ENCODE results near the gene FMO4. TPM values are rescaled to one million over a fixed set of nuclear protein-coding genes. Genes with fewer than 3 reads are reported as not detected.

Gene FMO4
- total RNA-seq, 1 donor from 2014 or later, result 0.98 TPM

DNA sequence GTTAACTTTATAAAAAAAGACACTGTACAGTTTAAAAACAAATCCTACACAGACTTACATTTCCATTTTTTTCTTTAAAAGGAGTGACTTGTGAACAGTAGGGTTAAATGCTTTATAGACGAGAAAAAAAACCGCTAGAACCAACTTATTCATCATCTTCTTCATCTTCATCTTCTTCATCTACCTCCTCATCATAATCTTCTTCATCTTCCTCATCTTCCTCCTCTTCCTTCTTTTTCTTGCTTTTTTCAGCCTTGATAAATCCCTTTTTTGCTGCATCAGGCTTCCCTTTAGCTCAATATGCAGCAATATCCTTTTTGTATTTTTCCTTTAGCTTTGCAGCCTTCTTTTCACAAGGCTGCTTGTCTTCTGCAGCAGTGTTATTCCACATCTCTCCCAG lies 43.2 kb upstream of the FMO4 start:
- TF ChIP-seq CTCF (IDR thresholded peaks at IDR 0.05) (no peak), POLR2A (IDR thresholded peaks at IDR 0.05) (no peak), POLR2AphosphoS5 (IDR thresholded peaks at IDR 0.05; ENCODE audit: insufficient read depth in 1 of 2, low read depth in 1 of 2) (no peak)
- H3K4me3 ChIP-seq, result no peak overlapping the region
- H3K27me3 ChIP-seq, result no peaks in the 10 kb centered on the region
- intact Hi-C loops (cut with DNase I), result no loop called here
- H3K9me3 ChIP-seq, result no peaks in the 10 kb centered on the region
- no peak for DNase-seq (ENCODE audit: extremely low spot score in 2 of 2)
- H3K4me1 ChIP-seq, result peaks cover 7% of the 10 kb centered on the region
- no peaks in the 10 kb centered on the region for H3K36me3 ChIP-seq
- H3K27ac ChIP-seq, result no peak overlapping the region

GRCh38 chr1:171277534-171277933 lies 36.4 kb upstream of the FMO4 start:
- H3K27me3 ChIP-seq, result no peaks in the 10 kb centered on the region
- H3K4me3 ChIP-seq, result no peak overlapping the region
- DNase-seq (ENCODE audit: extremely low spot score in 2 of 2), result no peak
- no peak overlapping the region for H3K27ac ChIP-seq
- intact Hi-C loops (cut with DNase I), result no loop called here
- no peaks in the 10 kb centered on the region for H3K9me3 ChIP-seq
- TF ChIP-seq CTCF (IDR thresholded peaks at IDR 0.05) (no peak), POLR2AphosphoS5 (IDR thresholded peaks at IDR 0.05; ENCODE audit: insufficient read depth in 1 of 2, low read depth in 1 of 2) (no peak), POLR2A (IDR thresholded peaks at IDR 0.05) (no peak)
- H3K36me3 ChIP-seq, result no peaks in the 10 kb centered on the region
- H3K4me1 ChIP-seq, result no peaks in the 10 kb centered on the region

DNA sequence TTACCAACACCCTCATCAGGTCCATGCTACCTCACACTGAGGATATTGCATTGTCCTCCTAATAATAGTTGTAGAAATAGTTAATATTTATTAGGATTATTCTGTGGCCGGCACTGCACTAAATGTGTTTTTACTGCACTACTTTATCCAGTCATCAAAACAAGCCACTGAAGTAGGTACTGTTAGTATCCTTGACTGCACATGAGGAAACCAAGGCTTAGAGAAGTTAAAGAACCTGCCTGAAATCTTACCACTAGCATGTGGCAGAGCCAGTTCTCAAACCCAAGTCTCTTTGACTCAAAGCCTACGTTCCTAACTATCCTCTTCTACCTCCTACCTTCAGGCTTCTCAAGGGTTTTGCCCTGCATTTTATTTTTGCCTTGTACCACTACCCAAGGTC lies 34.7 kb upstream of the FMO4 start:
- H3K27ac ChIP-seq, result no peak overlapping the region
- DNase-seq (ENCODE audit: extremely low spot score in 2 of 2), result no peak
- TF ChIP-seq POLR2AphosphoS5 (IDR thresholded peaks at IDR 0.05; ENCODE audit: insufficient read depth in 1 of 2, low read depth in 1 of 2) (no peak), CTCF (IDR thresholded peaks at IDR 0.05) (no peak), POLR2A (IDR thresholded peaks at IDR 0.05) (no peak)
- H3K4me3 ChIP-seq, result no peak overlapping the region
- no peaks in the 10 kb centered on the region for H3K27me3 ChIP-seq
- intact Hi-C loops (cut with DNase I), result no loop called here
- H3K9me3 ChIP-seq, result no peaks in the 10 kb centered on the region
- no peaks in the 10 kb centered on the region for H3K4me1 ChIP-seq
- no peaks in the 10 kb centered on the region for H3K36me3 ChIP-seq

- Histone ChIP-seq H3K36me3 (no peaks in the 10 kb centered on the region), H3K27ac (no peak overlapping the region), H3K4me1 (no peaks in the 10 kb centered on the region), H3K9me3 (no peaks in the 10 kb centered on the region), H3K27me3 (no peaks in the 10 kb centered on the region), H3K4me3 (no peak overlapping the region)
- intact Hi-C loops (cut with DNase I), result no loop called here
- TF ChIP-seq CTCF (IDR thresholded peaks at IDR 0.05) (no peak), POLR2AphosphoS5 (IDR thresholded peaks at IDR 0.05; ENCODE audit: insufficient read depth in 1 of 2, low read depth in 1 of 2) (no peak), POLR2A (IDR thresholded peaks at IDR 0.05) (no peak)
- no peak for DNase-seq (ENCODE audit: extremely low spot score in 2 of 2)
These were observed 34.3 kb upstream of the FMO4 start for GRCh38 chr1:171279678-171280077.

- intact Hi-C loops (cut with DNase I), result no loop called here
- no peaks in the 10 kb centered on the region for H3K4me1 ChIP-seq
- no peak for TF ChIP-seq POLR2AphosphoS5 (IDR thresholded peaks at IDR 0.05; ENCODE audit: insufficient read depth in 1 of 2, low read depth in 1 of 2)
- no peak for TF ChIP-seq POLR2A (IDR thresholded peaks at IDR 0.05)
- TF ChIP-seq CTCF (IDR thresholded peaks at IDR 0.05), result no peak
- no peaks in the 10 kb centered on the region for H3K27me3 ChIP-seq
- no peak for DNase-seq (ENCODE audit: extremely low spot score in 2 of 2)
- H3K36me3 ChIP-seq, result no peaks in the 10 kb centered on the region
- H3K9me3 ChIP-seq, result no peaks in the 10 kb centered on the region
- H3K4me3 ChIP-seq, result no peak overlapping the region
- H3K27ac ChIP-seq, result no peak overlapping the region
These were observed 33.4 kb upstream of the FMO4 start for GRCh38 chr1:171280599-171280998.
